Hypothalamus (tissue), 51 donors: ENCODE measurements around the gene ZNF367.
A peak's percentile ranks its signal among the peaks of the same experiment; 100 is the strongest.

ENCODE experiments used
- DNase-seq, 51 donors: peaks; one replicate each; lab custom pipeline; 2025; lab: John Stamatoyannopoulos, UW

The ZNF367 gene

GRCh38 chr9:96437454-96437853 lies 19.3 kb upstream of the ZNF367 start:
- DNase-seq: no peak

GRCh38 chr9:96436456-96437126 lies 18.4 kb upstream of the ZNF367 start:
- DNase-seq: no peak

GRCh38 chr9:96436063-96436455 lies 17.9 kb upstream of the ZNF367 start:
- no peak for DNase-seq

- no peak for DNase-seq
Measured at GRCh38 chr9:96435345-96435744, 17.2 kb upstream of the ZNF367 start.

DNA sequence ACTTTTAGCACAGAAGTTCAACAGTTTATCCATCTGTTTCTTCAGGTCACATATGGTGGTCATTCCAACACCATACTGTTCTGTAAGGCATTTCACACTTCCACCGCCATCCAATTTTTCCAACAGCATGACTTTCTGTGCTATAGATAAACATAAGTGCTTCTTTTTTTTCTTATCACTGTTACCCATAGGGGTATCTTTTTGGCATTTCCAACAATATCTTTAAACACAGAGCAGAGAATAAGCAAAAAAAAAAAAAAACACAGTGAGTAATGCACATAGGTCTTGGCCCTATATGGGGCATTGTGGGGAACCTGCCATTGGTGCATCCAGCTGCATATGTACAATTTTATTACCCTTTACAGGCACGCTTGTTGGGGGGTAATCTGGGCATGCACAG lies 12.2 kb upstream of the ZNF367 start:
- no peak for DNase-seq

- no peak for DNase-seq
Measured at GRCh38 chr9:96429732-96430131, 11.6 kb upstream of the ZNF367 start.

GRCh38 chr9:96425500-96426169 lies 7.5 kb upstream of the ZNF367 start:
- no peak for DNase-seq

DNA sequence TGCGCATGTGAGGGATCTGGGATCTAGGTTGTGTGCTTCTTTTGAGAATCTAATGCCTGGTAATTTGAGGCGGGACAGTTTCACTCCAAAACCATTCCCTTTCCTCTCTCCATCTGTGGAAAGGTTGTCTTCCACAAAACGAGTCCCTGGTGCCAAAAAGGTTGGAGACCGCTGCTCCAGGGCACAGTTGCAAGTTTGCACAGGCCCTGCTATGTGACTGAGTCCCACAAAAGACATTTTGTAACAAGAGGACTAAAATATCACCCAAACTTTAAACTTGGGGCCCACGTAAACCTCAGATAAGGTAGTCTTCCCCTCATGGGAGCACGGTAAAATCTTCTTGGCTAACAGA lies 5.8 kb upstream of the ZNF367 start:
- no peak for DNase-seq

GRCh38 chr9:96423322-96423984 lies 5.3 kb upstream of the ZNF367 start:
- DNase-seq: no peak

DNA sequence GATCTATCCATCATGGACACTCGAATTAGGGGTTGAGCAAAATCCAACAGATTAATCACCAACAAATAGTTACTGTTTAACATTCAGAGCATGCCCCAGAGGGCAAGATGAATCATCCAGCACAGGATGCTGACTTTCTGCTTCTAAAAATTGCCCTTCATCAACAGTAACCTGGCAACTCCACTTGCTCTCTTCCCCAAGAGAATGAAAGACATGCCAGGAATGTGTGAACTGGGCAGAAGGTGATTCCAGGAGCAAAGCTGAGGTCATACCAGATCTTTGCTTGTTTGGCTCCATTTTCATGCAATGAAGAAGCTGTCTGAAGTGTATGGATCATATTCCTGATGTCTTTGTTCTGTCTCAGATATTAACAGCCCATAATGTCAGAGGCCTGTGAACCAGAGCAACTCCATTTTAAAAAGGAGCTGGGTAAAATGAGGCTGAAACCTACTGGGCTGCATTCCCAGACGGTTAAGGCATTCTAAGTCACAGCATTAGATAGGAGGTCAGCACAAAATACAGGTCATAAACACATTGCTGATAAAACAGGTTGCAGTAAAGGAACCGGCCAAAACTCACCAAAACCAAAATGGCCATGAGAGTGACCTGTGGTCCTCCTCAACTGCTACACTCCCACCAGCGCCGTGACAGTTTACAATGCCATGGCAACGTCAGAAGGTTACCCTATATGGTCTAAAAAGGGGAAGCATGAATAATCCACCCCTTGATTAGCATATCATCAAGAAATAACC lies 2.5 kb upstream of the ZNF367 start:
- peak in 5 of 51 donors; percentile 4 to 32 (median 25) for DNase-seq

- no peak for DNase-seq
Measured at GRCh38 chr9:96419691-96419969, 1.5 kb upstream of the ZNF367 start.

DNA sequence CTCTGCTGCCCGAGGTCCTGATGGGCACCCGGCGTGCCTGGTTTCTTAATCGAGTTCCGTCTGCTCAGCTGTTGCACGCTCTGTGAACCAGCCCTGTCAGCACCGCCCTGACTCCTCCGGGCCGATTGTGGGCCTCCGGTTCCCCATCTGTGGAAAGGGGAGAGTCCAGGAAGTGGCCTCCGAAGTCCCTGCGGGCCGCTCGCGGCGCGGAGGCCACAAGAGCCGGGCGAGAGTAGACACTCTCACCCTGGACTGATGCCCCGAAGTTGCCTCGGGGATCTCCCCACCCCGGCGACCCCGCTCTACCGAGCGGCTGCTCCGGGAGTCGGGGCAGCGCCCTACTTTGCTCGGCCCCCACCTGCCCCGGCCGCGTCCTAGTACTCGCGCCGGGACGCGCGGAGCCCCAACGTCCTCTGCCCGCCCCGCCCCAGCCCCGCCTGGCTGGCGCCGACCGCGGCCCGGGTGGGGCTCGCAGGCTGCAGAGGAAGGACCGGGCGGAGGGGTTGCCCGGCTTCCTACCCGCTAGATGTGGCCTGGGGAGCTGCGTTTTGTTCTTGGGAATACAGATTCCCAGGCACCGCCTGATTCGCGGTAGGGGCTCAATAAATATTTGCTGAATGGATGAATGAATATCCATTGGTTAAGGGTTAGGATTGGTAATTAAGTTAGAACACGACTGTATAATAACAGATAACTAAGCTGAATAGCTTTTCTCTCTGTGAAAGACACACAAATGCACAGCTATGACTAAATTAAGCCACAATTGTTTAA lies 935 bp upstream of the ZNF367 start:
- peak in 41 of 51 donors; percentile 21 to 89 (median 60) for DNase-seq

- DNase-seq: peak in 7 of 51 donors; percentile 33 to 58 (median 41)
Measured at GRCh38 chr9:96417661-96418082, 498 bp downstream of the ZNF367 start.

DNA sequence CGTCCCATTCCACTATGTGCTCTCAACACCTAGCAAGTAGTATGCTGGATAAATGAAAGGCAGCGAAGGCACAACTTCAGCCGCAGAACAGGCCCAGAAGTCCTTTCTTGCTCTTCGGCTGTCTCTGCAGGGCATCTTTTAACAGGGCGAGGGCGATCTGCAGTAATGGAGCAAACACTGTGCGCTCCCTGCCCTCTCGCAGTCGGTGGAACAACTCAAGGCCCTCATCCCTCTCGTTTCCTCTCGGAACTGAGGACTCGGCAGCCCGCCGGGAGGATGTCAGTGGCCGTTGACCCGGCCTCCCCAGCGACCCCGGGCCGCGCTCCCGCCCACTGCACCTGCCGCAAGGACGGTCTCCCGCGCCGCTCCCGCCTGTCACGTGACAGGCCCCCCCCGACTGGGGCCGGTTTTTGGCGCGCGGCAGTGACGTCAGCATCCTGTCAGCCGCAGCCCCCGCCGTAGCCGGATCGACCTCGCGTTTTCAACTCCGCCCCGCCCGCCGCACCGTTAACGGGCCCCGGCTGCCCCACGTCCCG lies 1.1 kb downstream of the ZNF367 start:
- peak; percentile 47 to 93 (median 80) for DNase-seq

DNA sequence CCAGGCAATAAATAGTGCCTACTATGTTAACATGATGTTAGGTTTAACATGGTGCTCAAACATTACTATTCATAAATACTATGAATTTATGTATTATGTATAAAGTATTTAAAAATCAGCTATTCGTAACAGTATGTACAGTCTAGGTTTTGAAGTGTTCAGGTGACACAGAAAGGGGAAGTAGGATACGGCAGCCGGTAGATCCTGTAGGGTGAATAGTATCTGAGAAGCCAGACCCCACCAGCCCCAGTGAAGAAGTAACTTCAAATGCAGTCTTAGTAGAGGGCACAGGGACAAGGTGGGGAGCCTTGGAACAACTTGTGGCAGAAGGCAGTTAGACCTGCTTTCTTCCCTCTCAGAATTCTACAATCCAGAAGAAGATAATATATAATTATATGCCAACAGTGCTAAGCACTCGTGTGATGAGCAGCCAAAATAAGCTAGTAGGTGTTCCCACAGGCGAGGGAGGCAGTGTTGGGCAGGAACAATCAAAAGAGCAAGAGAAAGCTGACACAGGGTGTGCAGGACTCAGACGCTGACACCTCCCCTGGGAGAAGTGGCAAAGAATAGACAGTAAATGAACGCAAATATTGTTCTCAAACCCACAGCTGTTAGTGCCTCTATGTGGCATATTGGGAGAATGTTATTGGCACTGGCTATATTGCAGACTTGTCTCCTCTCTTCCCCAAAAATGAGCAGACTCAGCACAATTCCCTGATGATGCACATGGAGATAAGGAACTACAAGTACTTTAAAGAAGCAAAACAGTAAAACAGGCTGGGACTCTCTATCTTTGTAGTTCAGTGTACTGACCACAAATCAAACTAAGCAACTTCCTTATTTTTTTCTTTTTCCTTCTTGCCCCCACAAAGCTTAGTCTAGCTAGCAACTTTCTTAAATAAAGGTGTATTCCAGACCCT lies 4.6 kb downstream of the ZNF367 start:
- DNase-seq: peak in 17 of 51 donors; percentile 4 to 59 (median 15)

GRCh38 chr9:96412174-96412913 lies 5.8 kb downstream of the ZNF367 start:
- no peak for DNase-seq

DNA sequence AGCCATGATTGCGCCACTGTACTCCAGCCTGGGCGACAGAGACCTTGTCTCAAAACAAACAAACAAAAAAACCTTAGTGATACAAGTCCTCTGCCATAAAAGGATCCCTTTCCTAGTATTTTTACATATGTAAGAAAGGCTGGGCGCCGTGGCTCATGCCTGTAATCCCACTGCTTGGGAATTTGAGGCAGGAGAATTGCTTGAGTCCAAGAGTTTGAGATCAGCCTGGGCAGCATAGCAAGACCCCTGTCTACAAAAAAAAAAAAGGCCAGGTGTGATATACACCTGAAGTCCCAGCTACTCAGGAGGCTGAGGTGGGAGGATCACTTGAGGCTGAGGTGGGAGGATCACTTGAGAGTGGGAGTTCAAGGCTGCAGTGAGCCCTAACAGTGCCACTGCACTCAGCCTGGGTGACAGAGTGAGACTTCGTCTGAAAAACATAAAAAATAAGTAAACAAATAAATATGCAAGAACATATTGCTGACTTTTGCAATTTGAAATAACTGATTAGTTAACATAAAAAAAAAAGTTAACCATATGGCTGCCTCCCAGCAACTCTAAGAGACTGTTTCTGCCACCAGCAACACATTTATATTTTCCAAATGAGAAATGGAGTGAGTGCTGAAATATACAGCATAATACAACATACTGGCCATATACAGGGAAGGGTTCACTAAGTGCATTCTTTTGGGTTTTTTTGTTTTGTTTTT lies 6.9 kb downstream of the ZNF367 start:
- DNase-seq: no peak
